NCI-H2227 (cell line): Measurements from ENCODE around the gene MEAK7.

Source experiments
- DNase-seq: peaks from one replicate; lab custom pipeline; 2025; ENCODE audit not compliant: unreplicated experiment; lab: John Stamatoyannopoulos, UW

Gene MEAK7

DNA sequence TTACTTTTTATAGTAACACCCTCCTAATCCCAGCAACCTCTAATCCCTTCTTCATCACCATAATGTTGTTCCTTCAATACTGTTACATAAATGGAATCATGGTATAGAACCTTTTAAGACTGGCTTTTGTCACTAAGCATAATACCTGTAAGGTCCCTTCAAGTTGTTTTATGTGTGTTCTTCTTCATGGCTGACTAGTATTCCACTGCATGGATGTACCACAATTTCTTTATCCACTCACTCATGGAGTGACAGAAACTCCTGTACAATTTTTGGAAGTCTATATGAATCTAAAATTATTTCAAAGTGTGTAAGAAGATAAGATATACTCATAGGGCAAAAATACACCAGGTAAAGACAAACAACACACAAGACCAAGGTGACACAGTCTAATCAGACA, 36.8 kb downstream of the MEAK7 start:
- DNase-seq: no peak

DNA sequence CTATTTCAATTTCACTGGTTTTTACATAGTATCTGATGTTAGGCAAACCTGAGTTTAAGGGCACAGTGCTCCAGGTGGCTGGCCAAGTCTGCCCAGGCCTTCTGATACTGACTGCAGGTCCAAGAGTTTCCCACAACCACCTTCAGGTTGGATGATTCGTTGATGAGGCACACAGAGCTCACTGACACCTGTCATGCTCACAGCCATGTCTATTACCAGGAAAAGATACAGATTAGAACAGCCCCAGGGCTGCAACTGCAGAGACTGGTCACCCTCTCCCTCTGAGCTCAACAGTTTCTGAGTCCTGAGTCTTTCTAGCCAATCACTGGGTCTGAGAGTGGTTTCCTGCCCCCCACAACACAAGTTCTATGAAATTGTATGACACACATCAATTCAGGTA, 37.2 kb downstream of the MEAK7 start:
- DNase-seq: no peak

DNA sequence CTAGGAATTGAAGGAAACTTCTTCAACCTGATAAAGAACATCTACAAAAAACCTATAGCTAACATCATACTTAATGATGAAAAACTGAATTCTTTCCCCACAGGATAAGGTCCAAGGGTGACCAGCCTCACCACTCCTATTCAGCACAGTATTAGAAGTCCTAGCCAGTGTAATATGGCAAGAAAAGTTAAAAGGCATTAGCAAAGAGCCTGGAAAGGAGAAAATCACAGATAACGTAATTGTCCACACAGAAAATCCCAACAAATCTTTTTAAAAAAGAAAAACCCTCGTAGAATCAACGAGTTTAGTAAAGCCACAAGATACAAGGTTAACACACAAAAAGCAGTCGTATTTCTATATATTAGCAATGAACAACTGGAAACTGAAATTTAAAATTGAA, 37.8 kb downstream of the MEAK7 start:
- no peak for DNase-seq

DNA sequence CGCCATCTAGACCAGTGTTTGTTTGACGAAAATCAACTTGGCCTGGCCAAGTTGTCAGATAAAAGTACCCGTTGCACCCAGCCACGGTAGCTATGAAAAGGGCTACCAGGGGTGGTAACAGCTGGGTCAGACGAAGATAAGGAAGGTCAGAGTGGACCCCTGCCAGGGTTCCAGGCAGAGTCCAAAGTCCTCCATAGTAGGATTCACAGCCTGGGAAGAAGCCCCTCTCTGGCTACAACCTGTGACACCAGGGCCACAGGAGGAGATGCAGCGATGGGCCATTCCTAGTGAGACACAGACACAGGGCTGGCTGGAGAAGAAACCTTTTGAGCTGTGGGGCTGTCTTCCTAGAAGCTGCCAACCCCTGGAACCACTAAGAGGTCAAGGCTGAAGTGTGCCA, 39.3 kb downstream of the MEAK7 start:
- no peak for DNase-seq

DNA sequence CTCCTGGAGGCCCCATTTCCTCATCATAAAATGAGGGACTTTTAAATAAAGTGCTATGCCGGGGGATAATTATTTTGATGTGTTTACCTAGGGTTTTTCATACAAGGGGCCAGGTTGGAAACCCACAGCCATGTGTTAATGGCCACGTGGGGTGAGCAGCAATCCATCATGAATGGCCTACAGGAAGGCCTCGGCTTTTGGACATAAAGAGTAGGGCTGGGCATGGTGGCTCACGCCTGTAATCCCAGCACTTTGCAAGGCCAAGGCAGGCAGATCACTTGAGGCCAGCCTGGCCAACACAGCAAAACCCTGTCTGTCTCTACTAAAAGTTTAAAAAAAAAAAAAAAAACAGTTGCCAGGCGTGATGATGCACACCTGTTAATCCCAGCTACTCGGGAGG, 40.3 kb downstream of the MEAK7 start:
- no peak for DNase-seq

DNA sequence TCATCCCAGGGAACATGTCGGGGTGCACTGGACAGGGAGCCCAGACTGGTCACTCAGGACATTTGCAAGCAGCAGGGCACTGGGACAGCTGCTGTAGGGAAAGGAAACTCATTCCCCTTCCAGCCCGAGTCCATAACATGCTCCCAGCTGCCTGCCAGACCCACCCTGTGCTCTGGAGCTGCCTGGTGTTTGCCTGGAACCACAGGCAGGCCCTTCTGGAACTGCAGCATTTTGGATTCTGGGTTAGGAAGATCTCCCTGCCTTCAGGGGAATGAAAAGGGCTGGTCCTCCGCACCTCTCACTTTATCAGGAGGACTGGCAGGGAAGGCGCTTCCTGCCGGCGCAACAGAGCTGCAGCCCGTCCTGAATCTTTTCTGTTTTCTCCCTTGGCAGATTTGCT, 41.2 kb downstream of the MEAK7 start:
- DNase-seq: no peak

DNA sequence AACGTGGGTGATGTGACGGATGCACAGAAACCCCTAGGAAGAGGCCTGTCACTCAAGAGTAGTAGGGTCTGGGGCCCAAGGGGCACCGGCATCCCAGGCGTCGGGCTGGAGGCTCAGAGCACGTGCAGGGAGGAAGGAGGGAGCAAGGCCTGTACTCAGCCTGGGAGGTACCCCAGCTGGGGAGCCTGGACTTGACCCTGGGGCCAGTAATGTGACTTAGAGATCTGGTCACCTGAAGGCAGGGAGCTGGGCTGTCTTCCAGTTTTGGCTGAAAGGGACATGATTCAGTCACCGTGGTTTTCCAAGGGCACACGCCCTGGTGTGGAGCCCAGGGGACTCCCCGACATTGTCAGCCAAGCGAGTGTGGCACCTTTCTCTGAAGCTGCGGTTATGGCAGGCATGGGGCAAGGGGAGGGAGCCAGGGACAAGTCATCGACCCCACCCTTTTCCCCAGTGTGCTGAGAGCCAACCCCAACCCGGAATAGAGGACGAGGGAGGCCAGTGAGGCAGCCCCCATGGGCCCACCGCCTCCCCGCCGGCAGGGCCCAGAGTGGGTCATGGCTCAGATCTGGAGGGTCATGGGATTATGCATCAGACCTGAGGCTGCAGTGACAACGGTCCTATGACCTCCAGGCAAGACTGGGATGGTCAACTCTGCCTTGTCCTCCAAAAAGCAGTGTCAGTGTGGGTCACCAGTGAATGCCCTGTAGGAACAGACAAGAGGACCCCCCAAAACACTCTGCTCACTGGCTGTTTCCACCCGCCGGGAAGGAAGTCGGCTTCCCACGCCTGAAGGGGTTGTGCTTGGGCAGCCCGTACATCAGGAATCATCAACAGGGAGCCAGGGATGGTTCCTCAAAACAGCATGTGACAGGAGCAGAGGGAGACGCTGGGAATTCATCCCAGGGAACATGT, 41.9 kb downstream of the MEAK7 start:
- no peak for DNase-seq

DNA sequence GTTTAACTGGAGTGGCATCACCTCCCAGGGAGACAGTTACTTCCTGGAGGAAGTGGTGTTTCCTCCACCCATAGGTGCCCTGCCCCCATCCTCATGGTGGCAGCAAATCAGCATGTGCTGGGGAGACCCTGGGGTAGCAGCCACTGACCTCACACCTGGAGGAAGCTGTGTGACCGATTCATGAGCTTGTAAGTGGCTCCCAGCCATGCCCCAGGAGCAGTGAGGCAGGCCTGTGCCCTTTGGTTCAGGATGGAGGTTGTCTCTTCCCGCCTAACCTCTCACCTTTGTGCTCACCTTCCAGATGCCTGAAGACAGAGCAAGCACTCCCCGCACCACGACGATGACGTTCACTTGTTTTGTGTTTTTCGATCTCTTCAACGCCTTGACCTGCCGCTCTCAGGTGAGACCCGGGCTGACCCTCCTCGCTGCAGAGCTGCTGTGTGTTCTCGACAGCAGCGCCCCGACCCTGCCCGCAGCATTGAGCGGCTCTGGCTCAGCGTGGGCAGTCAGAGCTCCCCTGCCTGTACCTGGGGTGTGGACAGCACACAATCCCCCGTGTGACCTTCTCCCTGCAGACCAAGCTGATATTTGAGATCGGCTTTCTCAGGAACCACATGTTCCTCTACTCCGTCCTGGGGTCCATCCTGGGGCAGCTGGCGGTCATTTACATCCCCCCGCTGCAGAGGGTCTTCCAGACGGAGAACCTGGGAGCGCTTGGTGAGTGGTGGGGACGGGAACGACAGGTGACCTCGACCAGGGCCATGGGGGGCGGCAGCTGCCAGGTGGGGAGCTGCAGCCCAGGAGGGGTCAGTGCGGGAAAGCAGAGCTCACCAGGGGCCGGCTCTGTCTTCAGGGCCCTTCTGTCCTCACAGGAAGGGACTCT, 42.8 kb downstream of the MEAK7 start:
- DNase-seq: no peak

DNA sequence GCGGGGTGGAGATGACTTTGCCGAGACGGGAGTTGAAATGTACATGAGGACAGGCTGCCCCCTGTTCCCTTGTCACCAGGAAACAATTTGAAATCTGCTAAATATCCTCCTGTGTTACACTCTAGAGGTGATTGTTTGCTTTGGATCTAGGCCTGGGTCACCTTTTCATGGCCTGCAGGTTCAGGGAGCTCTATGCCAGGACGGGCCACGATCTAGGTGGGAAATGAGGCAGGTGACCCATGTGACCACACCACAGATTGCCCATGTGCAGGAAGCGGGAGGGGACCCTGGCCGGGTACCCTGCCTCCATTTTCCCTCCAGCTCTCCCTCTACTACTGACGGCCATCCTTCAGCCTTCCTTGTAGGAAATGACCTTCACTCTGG, 43.4 kb downstream of the MEAK7 start:
- no peak for DNase-seq

DNA sequence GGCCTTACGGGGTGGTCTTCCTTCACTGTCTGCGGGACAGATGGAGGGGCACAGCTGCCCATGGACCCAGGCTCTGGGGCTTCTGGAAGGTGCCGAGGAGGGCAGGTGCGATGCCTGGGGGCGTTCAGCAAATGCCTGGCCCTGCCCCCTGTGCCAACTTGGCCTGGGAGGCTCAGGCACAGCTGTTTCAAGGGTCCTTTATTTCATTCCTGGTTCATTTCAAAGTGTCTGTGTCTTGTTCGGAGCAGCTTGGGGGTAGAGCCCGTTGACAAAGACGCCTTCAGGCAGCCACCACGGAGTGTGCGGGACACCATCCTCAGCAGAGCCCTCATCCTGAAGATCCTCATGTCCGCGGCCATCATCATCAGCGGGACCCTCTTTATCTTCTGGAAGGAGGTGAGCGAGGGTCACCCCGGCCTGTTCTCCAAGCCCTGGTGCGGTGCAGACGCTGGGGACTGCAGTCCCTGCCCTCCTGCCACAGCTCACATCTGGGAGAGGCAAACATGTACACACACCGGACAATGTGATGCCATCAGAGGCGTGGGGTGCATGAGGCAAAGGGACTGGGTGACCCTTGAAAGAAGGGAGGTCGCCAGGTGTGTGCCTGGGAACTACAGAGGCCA, 43.9 kb downstream of the MEAK7 start:
- DNase-seq: no peak

DNA sequence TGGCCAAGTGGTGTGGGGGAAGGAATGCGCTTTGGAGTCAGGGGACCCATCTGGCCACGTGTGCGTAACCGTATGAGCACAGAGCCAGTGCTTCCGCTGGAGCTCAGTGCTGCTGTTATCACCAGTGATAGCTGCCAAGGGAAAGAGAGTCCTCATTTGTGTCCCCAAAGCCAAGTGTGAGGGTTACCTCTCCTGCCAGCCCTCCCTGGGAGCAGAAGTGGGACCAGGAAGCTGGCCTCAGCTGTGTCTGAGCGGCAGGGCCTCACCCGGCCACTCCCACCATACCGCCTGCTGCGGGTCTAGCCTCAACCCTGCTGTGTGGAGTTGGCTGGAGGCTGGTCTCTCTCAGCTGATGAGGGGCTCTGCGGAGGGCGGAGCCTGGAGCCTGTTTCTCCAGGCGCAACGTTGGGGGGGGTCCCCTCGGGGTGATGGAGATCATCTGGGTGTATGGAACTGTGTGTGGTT, 44.5 kb downstream of the MEAK7 start:
- no peak for DNase-seq

DNA sequence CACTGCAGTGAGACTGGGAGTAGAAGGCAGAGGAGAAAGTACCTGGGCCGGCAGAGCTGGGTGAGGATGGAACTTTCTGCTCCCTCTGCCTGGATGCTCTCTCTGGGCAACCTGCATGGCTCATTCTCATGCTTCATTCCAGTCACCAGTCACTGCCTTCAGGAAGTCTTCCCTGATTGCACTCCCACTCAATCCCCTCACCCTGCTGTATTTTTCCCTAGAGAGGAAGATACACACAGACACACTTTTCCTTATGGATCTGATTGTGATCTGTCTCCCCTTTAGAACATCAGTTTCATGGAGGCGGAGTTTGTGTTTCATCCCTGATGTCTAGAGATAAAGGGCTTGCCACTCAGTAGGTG, 44.9 kb downstream of the MEAK7 start:
- DNase-seq: no peak

DNA sequence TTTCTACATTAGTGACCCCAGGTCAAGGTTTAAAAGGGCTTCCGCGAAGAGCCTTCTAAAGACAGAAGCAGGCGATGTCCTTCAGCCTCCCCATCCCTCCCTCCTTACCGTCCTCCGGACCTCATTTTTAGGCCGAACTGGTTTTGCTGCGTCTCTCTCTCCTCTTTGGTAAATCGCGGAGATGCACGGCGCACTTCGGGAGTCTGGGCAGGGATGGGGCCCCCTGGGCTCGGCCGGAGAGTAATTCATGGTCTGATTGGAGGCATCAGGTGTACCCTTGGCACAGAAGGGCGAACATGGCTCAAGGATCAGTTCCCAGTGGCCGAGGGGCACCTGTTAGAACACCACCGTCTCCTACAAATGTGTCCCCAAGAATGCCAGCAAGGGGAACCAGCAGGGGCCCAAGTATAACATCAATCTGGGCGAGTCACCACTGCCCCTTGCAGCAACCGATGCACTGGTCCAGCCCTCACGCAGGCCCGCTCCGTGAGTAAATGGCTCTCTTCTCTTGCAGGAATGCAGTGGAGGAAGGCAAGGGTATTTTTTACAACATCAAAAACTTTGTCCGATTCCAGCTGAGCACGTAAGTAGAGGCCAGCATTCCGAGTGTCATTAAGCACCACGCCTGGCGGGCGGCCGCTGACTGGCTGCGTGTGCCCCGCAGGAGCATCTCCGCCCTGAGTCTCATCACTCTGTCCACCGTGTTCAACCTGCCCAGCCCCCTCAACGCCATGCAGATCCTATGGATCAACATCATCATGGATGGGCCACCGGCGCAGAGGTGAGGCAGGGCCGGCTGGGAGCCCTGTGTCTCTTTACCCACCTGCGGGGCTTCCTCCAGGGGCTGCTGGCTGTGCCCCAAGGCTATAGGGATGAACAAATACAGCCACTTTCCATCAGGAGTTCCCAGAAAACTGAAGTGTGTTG, 45.6 kb downstream of the MEAK7 start:
- no peak for DNase-seq

DNA sequence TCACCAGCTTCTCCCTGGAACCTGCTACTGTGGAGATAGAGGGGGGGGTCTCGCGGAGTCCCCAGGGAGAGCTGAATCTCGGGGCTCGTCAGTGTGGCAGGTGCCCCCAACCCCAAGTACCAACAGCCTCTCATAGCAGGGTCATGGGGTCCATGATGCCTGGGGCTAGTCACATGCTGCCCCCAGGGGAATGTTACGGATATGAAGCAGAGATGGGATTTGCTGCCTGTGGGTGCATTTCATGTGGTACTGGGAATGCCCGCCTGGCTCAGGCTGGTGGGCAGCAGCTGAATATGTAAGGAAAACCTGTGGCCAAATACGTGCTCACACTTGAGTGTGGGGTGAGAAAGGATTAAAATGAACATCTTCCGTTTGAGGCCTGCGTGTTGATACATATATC, 49.4 kb downstream of the MEAK7 start:
- no peak for DNase-seq
